Neural cell (in vitro differentiated cells): ENCODE data around the gene PDE6D.

Experiments used
- CTCF ChIP-seq: fragments of 450-650 bp; IDR thresholded peaks from 2 replicates; pipeline ENCODE4 v1.5.1; 2014; ENCODE audit warnings: antibody characterized with exemption, mild to moderate bottlenecking, moderate library complexity; ENCODE audit not compliant: poor library complexity, severe bottlenecking
- EP300 ChIP-seq: fragments of 450-650 bp; conservative IDR thresholded peaks from 2 replicates; pipeline ENCODE4 v1.6.1; 2014; ENCODE audit warnings: antibody characterized with exemption, mild to moderate bottlenecking, moderate library complexity; ENCODE audit not compliant: poor library complexity, severe bottlenecking
- EZH2 ChIP-seq: fragments of 200-600, 300-800 bp; shearing (Covaris generic), sonication (generic); IDR thresholded peaks from 2 replicates; pipeline ENCODE4 v1.6.1; 2014; ENCODE audit warnings: antibody characterized with exemption, low read length, borderline replicate concordance, mild to moderate bottlenecking; ENCODE audit not compliant: insufficient read depth, poor library complexity, severe bottlenecking
- RAD21 ChIP-seq: fragments of 450-650 bp; conservative IDR thresholded peaks from 2 replicates; pipeline ENCODE4 v1.6.1; 2014; ENCODE audit warnings: antibody characterized with exemption, mild to moderate bottlenecking, moderate library complexity
- REST ChIP-seq: IDR thresholded peaks from 2 replicates; pipeline ENCODE4 v1.6.1; 2012; ENCODE audit warnings: borderline replicate concordance
- SMC3 ChIP-seq: fragments of 450-650 bp; conservative IDR thresholded peaks from 2 replicates; pipeline ENCODE4 v1.6.1; 2014; ENCODE audit warnings: antibody characterized with exemption, mild to moderate bottlenecking, moderate library complexity; ENCODE audit not compliant: poor library complexity

GRCh38 chr2:231696004-231696367 is 85.1 kb downstream of the PDE6D start:
- TF ChIP-seq SMC3 = no peak
- TF ChIP-seq CTCF = no peak
- TF ChIP-seq EP300 = no peak
- no peak for TF ChIP-seq EZH2
- no peak for TF ChIP-seq REST
- TF ChIP-seq RAD21 = no peak
